DOHH2 (cell line): Measurements from ENCODE around the gene CTNNBIP1.
A peak's percentile ranks its signal among the peaks of the same experiment; 100 is the strongest.

Source experiments
- H3F3A ChIP-seq: fragments of 200-600 bp; sonication (generic), shearing (Covaris generic); 2 replicates; pipeline ENCODE4 v1.6.0; 2016; ENCODE audit warnings: antibody characterized with exemption, mild to moderate bottlenecking; ENCODE audit not compliant: control insufficient read depth, insufficient read depth
- H3K27ac ChIP-seq: fragments of 200-600 bp; sonication (generic); 2 replicates; pipeline ENCODE4 v1.5.1; 2014; ENCODE audit warnings: low read depth, mild to moderate bottlenecking, low read length, moderate library complexity
- H3K27me3 ChIP-seq: fragments of 200-600 bp; sonication (generic); 2 replicates; pipeline ENCODE4 v1.6.1; 2014; ENCODE audit warnings: mild to moderate bottlenecking, low read length, mixed read lengths; ENCODE audit not compliant: control insufficient read depth
- H3K36me3 ChIP-seq: fragments of 200-600 bp; sonication (generic); 2 replicates; pipeline ENCODE4 v1.6.1; 2014; ENCODE audit warnings: mild to moderate bottlenecking, low read length, moderate library complexity, mixed read lengths; ENCODE audit not compliant: control insufficient read depth
- H3K4me1 ChIP-seq: fragments of 200-600 bp; sonication (generic); 2 replicates; pipeline ENCODE4 v1.6.1; 2014; ENCODE audit warnings: mild to moderate bottlenecking, low read length, mixed read lengths; ENCODE audit not compliant: control insufficient read depth
- H3K4me2 ChIP-seq: fragments of 200-600 bp; sonication (generic); 2 replicates; pipeline ENCODE4 v1.6.0; 2014; ENCODE audit warnings: mild to moderate bottlenecking, low read length, moderate library complexity
- H3K4me3 ChIP-seq: fragments of 200-600 bp; sonication (generic); 2 replicates; pipeline ENCODE4 v1.5.1; 2014; ENCODE audit warnings: mild to moderate bottlenecking, low read length, mixed read lengths
- H3K79me2 ChIP-seq: fragments of 200-600 bp; sonication (generic); 2 replicates; pipeline ENCODE4 v1.6.1; 2014; ENCODE audit warnings: mild to moderate bottlenecking, low read length, mixed read lengths; ENCODE audit not compliant: control insufficient read depth
- H3K9me2 ChIP-seq: fragments of 200-600 bp; sonication (generic); replicated peaks from 2 replicates; pipeline ENCODE4 v1.6.1; 2014; ENCODE audit warnings: mild to moderate bottlenecking, low read length, mixed read lengths; ENCODE audit not compliant: control insufficient read depth
- H3K9me3 ChIP-seq: fragments of 200-600 bp; sonication (generic); 2 replicates; pipeline ENCODE4 v1.6.1; 2014; ENCODE audit warnings: antibody characterized with exemption, low read length, mixed read lengths; ENCODE audit not compliant: control insufficient read depth, insufficient read depth
- H4K20me1 ChIP-seq: fragments of 200-600 bp; sonication (generic); 2 replicates; pipeline ENCODE4 v1.6.0; 2014; ENCODE audit warnings: low read depth, mild to moderate bottlenecking, antibody characterized with exemption, low read length, moderate library complexity; ENCODE audit not compliant: control insufficient read depth, insufficient read depth
- CTCF ChIP-seq: fragments of 200-600 bp; sonication (generic); IDR thresholded peaks from one replicate; pipeline ENCODE4 v1.5.1; 2014; ENCODE audit warnings: antibody characterized with exemption, mild to moderate bottlenecking, low read depth, low read length; ENCODE audit not compliant: poor library complexity, severe bottlenecking
- EZH2phosphoT487 ChIP-seq: fragments of 200-600 bp; sonication (generic); IDR thresholded peaks from 2 replicates; pipeline ENCODE4 v1.6.1; 2017; ENCODE audit warnings: borderline replicate concordance, mild to moderate bottlenecking, antibody characterized with exemption, low read length, moderate library complexity, mixed read lengths

The CTNNBIP1 gene

DNA sequence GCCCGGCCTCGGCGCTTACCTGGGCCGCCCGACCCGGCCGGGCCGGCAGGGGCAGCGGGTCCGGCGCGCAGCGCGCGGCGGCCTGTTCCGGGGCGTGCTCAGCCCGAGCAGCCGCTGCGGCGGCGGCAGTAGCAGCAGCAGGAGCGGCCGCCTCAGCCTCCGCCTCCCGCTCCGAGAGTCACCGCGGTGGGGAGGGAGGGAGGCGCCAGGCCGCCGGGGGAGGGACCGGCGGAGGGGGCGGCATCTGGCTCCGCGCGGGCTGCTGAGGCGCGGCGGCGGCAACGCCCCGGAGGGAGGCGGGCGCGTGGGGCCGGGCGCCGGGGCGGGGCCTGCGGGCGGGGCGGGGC lies at the start of gene CTNNBIP1:
CTNNBIP1 (minus strand) TSS at position 194 of the 347 bp plus-strand sequence. CDS start 38,205 bp downstream, outside the sequence.
- H3K4me3 ChIP-seq: peak within 1 kb of the TSS; percentile 94
- H3K36me3 ChIP-seq: no peaks in the 10 kb centered on the region
- H3K4me1 ChIP-seq: peaks cover 17% of the 10 kb centered on the region
- peak within 1 kb of the TSS; percentile 96 for H3K4me2 ChIP-seq
- peak within 1 kb of the TSS; percentile 74 for H3K27ac ChIP-seq
- H3K27me3 ChIP-seq: no peaks in the 10 kb centered on the region
- H3K9me2 ChIP-seq: no peaks in the 10 kb centered on the region
- H3F3A ChIP-seq: no peaks in the 10 kb centered on the region
- no peaks in the 10 kb centered on the region for H4K20me1 ChIP-seq
- no peaks in the 10 kb centered on the region for H3K9me3 ChIP-seq
- H3K79me2 ChIP-seq: peaks cover 3% of the 10 kb centered on the region; the same call in 1 of the 2 replicates
- TF ChIP-seq CTCF (no peak), EZH2phosphoT487 (no peak)

DNA sequence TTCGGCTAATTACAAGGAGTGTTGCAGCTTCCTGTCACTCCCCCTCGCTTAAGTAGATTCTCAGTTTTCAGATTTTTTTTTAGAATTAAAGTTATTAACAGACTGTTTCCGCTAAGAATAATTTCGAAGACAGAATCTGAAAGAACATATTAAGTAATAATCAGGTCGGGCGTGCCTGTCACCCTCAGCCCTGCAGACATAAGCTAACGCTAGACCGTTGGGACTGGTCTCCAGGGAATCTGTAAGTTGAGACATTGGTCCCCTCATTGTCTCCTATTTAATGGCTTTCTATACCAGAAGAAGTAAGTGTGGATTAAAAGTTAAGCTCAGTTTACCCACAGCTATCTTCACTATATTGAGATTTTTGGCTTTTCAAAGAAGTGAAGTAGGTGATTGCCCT lies 47.7 kb upstream of the CTNNBIP1 start:
- H4K20me1 ChIP-seq: no peaks in the 10 kb centered on the region
- H3K9me3 ChIP-seq: no peaks in the 10 kb centered on the region
- H3K4me1 ChIP-seq: peaks cover 8% of the 10 kb centered on the region
- H3K27me3 ChIP-seq: no peaks in the 10 kb centered on the region
- H3K4me2 ChIP-seq: no peak overlapping the region
- H3F3A ChIP-seq: no peaks in the 10 kb centered on the region
- H3K4me3 ChIP-seq: no peak overlapping the region
- H3K9me2 ChIP-seq: no peaks in the 10 kb centered on the region
- H3K79me2 ChIP-seq: no peaks in the 10 kb centered on the region
- no peak for TF ChIP-seq EZH2phosphoT487
- no peak for TF ChIP-seq CTCF
- H3K36me3 ChIP-seq: no peaks in the 10 kb centered on the region
- no peak overlapping the region for H3K27ac ChIP-seq

DNA sequence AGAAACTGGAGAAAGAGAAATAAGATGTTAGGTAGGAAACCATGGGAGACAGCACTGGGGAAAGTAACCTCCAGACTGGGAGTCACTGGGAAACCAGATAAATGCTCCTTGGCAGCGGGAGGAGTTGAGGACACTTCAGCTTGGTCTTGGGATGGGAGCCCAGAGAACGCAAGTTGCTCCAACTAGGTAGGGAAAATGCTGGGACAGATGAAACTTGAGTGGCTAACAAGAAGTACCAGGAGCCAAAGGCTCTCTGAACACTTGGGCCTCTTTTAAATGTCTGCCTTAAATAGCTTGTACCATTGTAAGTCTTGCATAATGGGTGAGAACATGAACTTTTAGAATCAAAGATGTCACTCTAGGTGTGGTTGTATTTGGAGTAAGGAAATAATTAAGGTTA lies 36.2 kb upstream of the CTNNBIP1 start:
- H3K4me2 ChIP-seq: no peak overlapping the region
- H3K79me2 ChIP-seq: peaks cover 37% of the 10 kb centered on the region
- TF ChIP-seq EZH2phosphoT487: no peak
- TF ChIP-seq CTCF: no peak
- H3K27ac ChIP-seq: no peak overlapping the region
- H3K36me3 ChIP-seq: peaks cover 3% of the 10 kb centered on the region; the same call in 1 of the 2 replicates
- H3K9me2 ChIP-seq: no peaks in the 10 kb centered on the region
- peaks cover 35% of the 10 kb centered on the region for H3K4me1 ChIP-seq
- H3F3A ChIP-seq: peaks cover 15% of the 10 kb centered on the region
- H3K4me3 ChIP-seq: no peak overlapping the region
- H4K20me1 ChIP-seq: no peaks in the 10 kb centered on the region
- no peaks in the 10 kb centered on the region for H3K9me3 ChIP-seq
- no peaks in the 10 kb centered on the region for H3K27me3 ChIP-seq
